B cell (primary cell): Measurements from ENCODE around the gene MED16. TPM values are rescaled to one million over a fixed set of nuclear protein-coding genes. Genes with fewer than 3 reads are reported as not detected.

ENCODE experiments used
- ATAC-seq: fragments of 200-7000 bp; cut with Tn5 transposase; one replicate; pipeline ENCODE4 v1.10.0; 2021; ENCODE audit warnings: low read depth, mild to moderate bottlenecking, moderate number of reproducible peaks, moderate library complexity
- CTCF ChIA-PET: fragments of 350-600 bp; sonication (Branson Sonifier 250); formaldehyde crosslinking; loops from one replicate; lab custom pipeline; 2021; ENCODE audit warnings: antibody characterized with exemption, inconsistent platforms; lab: Charles Lee
- POLR2A ChIA-PET: fragments of 350-600 bp; sonication (Branson Sonifier 250); formaldehyde crosslinking; loops from one replicate; lab custom pipeline; 2021; ENCODE audit warnings: antibody characterized with exemption; lab: Charles Lee
- DNase-seq: peaks from one replicate; pipeline ENCODE4 v3.0.0; 2013
- H2AFZ ChIP-seq: 2 replicates; pipeline ENCODE4 v1.6.1; 2012; ENCODE audit warnings: mild to moderate bottlenecking, low read depth, low read length; ENCODE audit not compliant: insufficient read depth, poor library complexity, severe bottlenecking
- H3K27ac ChIP-seq, 2 donors: 1 replicate in 1 of 2; 2 replicates in 1 of 2; pipeline ENCODE4 v1.5.1; 2012 to 2013; ENCODE audit warnings: low read length in 2 of 2, mild to moderate bottlenecking in 2 of 2, moderate library complexity in 1 of 2
- H3K27me3 ChIP-seq, 4 experiments: fragments of 200-600 bp in 1 of 4; sonication (generic) in 1 of 4; replicated peaks in 1 of 4; 1 replicate in 2 of 4; 2 replicates in 2 of 4; pipeline versions ENCODE4 v1.6.1 to v1.7.0; 2013 to 2016; ENCODE audit warnings: low read length in 3 of 4, mild to moderate bottlenecking in 2 of 4, mixed read lengths in 1 of 4, moderate library complexity in 1 of 4; ENCODE audit not compliant: insufficient read depth in 4 of 4, control insufficient read depth in 3 of 4; ENCODE audit errors: control extremely low read depth in 1 of 4
- H3K36me3 ChIP-seq, 2 experiments: replicated peaks in 1 of 2; 1 replicate in 1 of 2; 2 replicates in 1 of 2; pipeline versions ENCODE4 v1.6.1 to v1.7.1; 2013; ENCODE audit warnings: low read length in 1 of 2; ENCODE audit not compliant: insufficient read depth in 2 of 2, control insufficient read depth in 1 of 2; ENCODE audit errors: control extremely low read depth in 1 of 2, extremely low read depth in 1 of 2
- H3K4me1 ChIP-seq, 2 donors: fragments of 200-600 bp in 1 of 2; sonication (generic) in 1 of 2; 1 replicate in 1 of 2; 2 replicates in 1 of 2; pipeline versions ENCODE4 v1.5.1 to v1.6.1; 2013 to 2017; ENCODE audit warnings: low read length in 2 of 2; ENCODE audit not compliant: control insufficient read depth in 2 of 2, insufficient read depth in 2 of 2
- H3K4me2 ChIP-seq: replicated peaks from 2 replicates; pipeline ENCODE3; 2012; ENCODE audit warnings: mild to moderate bottlenecking, low read depth, low read length; ENCODE audit not compliant: poor library complexity, severe bottlenecking
- H3K4me3 ChIP-seq, 5 experiments: fragments of 200-600 bp in 1 of 5; sonication (generic) in 1 of 5; 1 replicate in 3 of 5; 2 replicates in 2 of 5; pipeline versions ENCODE4 v1.5.1 to v1.7.0; 2011 to 2016; ENCODE audit warnings: low read length in 4 of 5, mild to moderate bottlenecking in 4 of 5, low read depth in 2 of 5, control low read depth in 1 of 5, moderate library complexity in 1 of 5; ENCODE audit not compliant: insufficient read depth in 1 of 5; ENCODE audit errors: control extremely low read depth in 1 of 5, extremely low read depth in 1 of 5
- H3K79me2 ChIP-seq: fragments of 200-600 bp; sonication (generic); one replicate; pipeline ENCODE4 v1.6.0; 2016; ENCODE audit warnings: low read length; ENCODE audit not compliant: control insufficient read depth, insufficient read depth
- H3K9ac ChIP-seq: fragments of 200-600 bp; sonication (generic); 2 replicates; pipeline ENCODE4 v1.6.1; 2017; ENCODE audit warnings: mild to moderate bottlenecking, low read length, moderate library complexity
- H3K9me3 ChIP-seq, 3 donors: one replicate each; pipeline versions ENCODE4 v1.6.1 to v1.7.1; 2013; ENCODE audit warnings: low read length in 2 of 3; ENCODE audit not compliant: control insufficient read depth in 2 of 3, insufficient read depth in 1 of 3; ENCODE audit errors: control extremely low read depth in 1 of 3
- H4K20me1 ChIP-seq: 2 replicates; pipeline ENCODE4 v1.6.0; 2012; ENCODE audit warnings: mild to moderate bottlenecking, low read length; ENCODE audit not compliant: insufficient read depth, control insufficient read depth, poor library complexity, severe bottlenecking
- H3K27ac Mint-ChIP-seq: one replicate; pipeline ENCODE4 v1.8.0; 2021; ENCODE audit warnings: mixed read lengths
- H3K27me3 Mint-ChIP-seq: one replicate; pipeline ENCODE4 v1.8.0; 2021; ENCODE audit warnings: mixed read lengths
- H3K4me1 Mint-ChIP-seq: one replicate; pipeline ENCODE4 v1.8.0; 2021; ENCODE audit warnings: mixed read lengths
- H3K4me3 Mint-ChIP-seq: one replicate; pipeline ENCODE4 v1.8.0; 2021; ENCODE audit warnings: mixed read lengths
- H3K9me3 Mint-ChIP-seq: one replicate; pipeline ENCODE4 v1.8.0; 2022; ENCODE audit warnings: mixed read lengths; ENCODE audit not compliant: insufficient read depth
- CTCF ChIP-seq: fragments of 200-600 bp; IDR thresholded peaks from one replicate; pipeline ENCODE4 v1.8.0; 2022; ENCODE audit warnings: antibody characterized with exemption, mild to moderate bottlenecking
- EZH2 ChIP-seq: IDR thresholded peaks from 2 replicates; pipeline ENCODE4 v1.6.1; 2012; ENCODE audit warnings: borderline replicate concordance, low read depth, mild to moderate bottlenecking, moderate library complexity, low read length; ENCODE audit not compliant: insufficient read depth, poor library complexity, severe bottlenecking
- WGBS: methylation state at CpG from one replicate; pipeline ENCODE4 v1.1.5; 2013; ENCODE audit warnings: missing lambda C conversion rate; ENCODE audit not compliant: insufficient coverage; 5-methylcytosine and 5-hydroxymethylcytosine counted together
- intact Hi-C: fragments of 100-400 bp; cut with micrococcal nuclease; formaldehyde crosslinking; loops from one replicate; pipeline ENCODE4 v1.10.0; 2022
- polyA plus RNA-seq: library from polyadenylated mRNA; depleted of rRNA; stranded (reverse); fragments of >200 nt; gene quantifications from 2 replicates; pipeline ENCODE4 v1.2.3, GENCODE V29; 2012
- total RNA-seq, 2 donors: library from RNA; stranded (reverse); fragments of 120-200 nt in 1 of 2; gene quantifications; 1 replicate in 1 of 2; 2 replicates in 1 of 2; pipeline versions ENCODE4 v1.2.3 to v1.2.4, GENCODE V29; 2013 to 2022

The MED16 gene
- total and polyA plus RNA-seq, 2 donors (not counting 1 experiment from before 2014, with no cell fraction given), result 85.0 to 85.3 TPM

GRCh38 chr19:907183-907853 lies 14.3 kb upstream of the MED16 start:
- Mint-ChIP-seq H3K27ac (peak overlapping the region; percentile 100), H3K4me1 (peaks cover 52% of the 10 kb centered on the region), H3K27me3 (no peaks in the 10 kb centered on the region), H3K4me3 (peak overlapping the region; percentile 85), H3K9me3 (no peaks in the 10 kb centered on the region)
- intact Hi-C loops, result loop anchor here (5.0 kb wide), 1 partner anchor 355 kb away; no protein-coding TSS in a partner anchor
- Histone ChIP-seq H3K36me3 (peaks cover 0 to 17% of the 10 kb centered on the region in 2 experiments), H3K9ac (peak overlapping the region; percentile 27), H3K4me3 (peak overlapping the region in 4 of 5 experiments; percentile 6 to 38 (median 28)), H3K27ac (peak overlapping the region; percentile 97 to 99), H2AFZ (no peak overlapping the region), H3K79me2 (peaks cover 75% of the 10 kb centered on the region), H4K20me1 (peaks cover 21% of the 10 kb centered on the region), H3K4me2 (peak overlapping the region; percentile 92), H3K9me3 (peaks cover 0 to 12% (median 0%) of the 10 kb centered on the region in 3 donors), H3K4me1 (peaks cover 52 to 65% of the 10 kb centered on the region in 2 donors), H3K27me3 (no peaks in the 10 kb centered on the region)
- ChIA-PET POLR2A (interaction anchor here (0.6 to 5.7 kb wide), 9 partner anchors 11 to 1179 kb away, joined by 3 to 56 read pairs (median 6); partner anchors contain the start of genes MED16 and RNU6-9), CTCF (interaction anchor here (0.7 to 6.3 kb wide), 10 partner anchors 9 to 136 kb away, joined by 3 to 46 read pairs (median 4); partner anchors contain the start of genes KISS1R, MED16, RNU6-9 and WDR18)
- ATAC-seq, result peak; percentile 28
- WGBS, result 54% methylated on average over 11 of the region's 14 CpGs
- TF ChIP-seq CTCF (no peak), EZH2 (no peak)
- peak; percentile 86 for DNase-seq
